Left ventricle myocardium inferior (tissue), 1 donor: ENCODE data around the gene PPP6R2. TPM values are rescaled to one million over a fixed set of nuclear protein-coding genes. Genes with fewer than 3 reads are reported as not detected.

Experiments used
- DNase-seq: peaks from one replicate; pipeline ENCODE4 v3.0.0-alpha.2; 2020
- H3K27ac ChIP-seq: fragments of 200-600 bp; replicated peaks from 2 replicates; pipeline ENCODE4 v1.8.0; 2021
- H3K27me3 ChIP-seq: fragments of 200-600 bp; 2 replicates; pipeline ENCODE4 v1.8.0; 2021; ENCODE audit warnings: low read depth
- H3K36me3 ChIP-seq: fragments of 200-600 bp; 2 replicates; pipeline ENCODE4 v1.8.0; 2021
- H3K4me1 ChIP-seq: fragments of 200-600 bp; 2 replicates; pipeline ENCODE4 v1.8.0; 2021
- H3K4me3 ChIP-seq: fragments of 200-600 bp; 2 replicates; pipeline ENCODE4 v1.8.0; 2021; ENCODE audit warnings: mild to moderate bottlenecking, moderate library complexity
- H3K9me3 ChIP-seq: fragments of 200-600 bp; replicated peaks from 2 replicates; pipeline ENCODE4 v1.8.0; 2021
- intact Hi-C: fragments of 100-400 bp; cut with micrococcal nuclease; formaldehyde crosslinking; loops from one replicate; pipeline ENCODE4 v1.11.0; 2022
- total RNA-seq: library from RNA; stranded (reverse); fragmentation: NEBNext Ultra II Directional; extraction: Animal tissue kit (Norgen Biotek cat#: 25700); gene quantifications from one replicate; pipeline ENCODE4 v1.2.1, GENCODE V29; 2021
- TF ChIP-seq, protein P1 (sequence below): fragments of 200-600 bp; IDR thresholded peaks from 2 replicates; pipeline ENCODE4 v1.8.0; 2021; ENCODE audit warnings: antibody characterized with exemption, mild to moderate bottlenecking, borderline replicate concordance
- donor health status: DM: no; HTN: yes; CAD: no; lungs with severe emphysema.

The PPP6R2 gene
- total RNA-seq, 1 donor from 2014 or later: 38.6 TPM

DNA sequence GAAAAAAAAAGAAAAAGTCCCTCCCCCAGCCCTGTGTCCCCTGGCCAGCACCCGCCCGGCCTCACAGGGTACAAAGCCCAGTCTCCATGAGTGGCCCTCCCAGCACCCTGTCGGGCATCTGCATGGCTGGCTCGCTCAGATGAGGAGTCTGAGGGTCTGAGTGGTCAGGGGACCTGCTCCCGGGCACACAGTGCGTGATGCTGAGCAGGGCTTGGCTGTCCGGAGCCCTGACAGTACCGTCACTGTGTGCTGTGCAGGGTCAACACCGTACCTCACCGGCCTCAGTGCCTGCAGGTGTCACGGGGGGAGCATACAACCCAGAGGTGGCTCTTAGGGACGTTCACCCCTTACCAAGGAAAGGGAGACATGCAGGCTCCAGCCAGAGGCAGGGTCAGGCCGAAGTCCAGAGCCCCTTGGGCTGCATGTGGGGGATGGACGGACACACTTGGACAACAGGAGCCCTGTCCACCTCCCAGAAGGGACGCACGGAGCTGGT, 32.1 kb upstream of the PPP6R2 start:
- TF ChIP-seq, protein P1, sequence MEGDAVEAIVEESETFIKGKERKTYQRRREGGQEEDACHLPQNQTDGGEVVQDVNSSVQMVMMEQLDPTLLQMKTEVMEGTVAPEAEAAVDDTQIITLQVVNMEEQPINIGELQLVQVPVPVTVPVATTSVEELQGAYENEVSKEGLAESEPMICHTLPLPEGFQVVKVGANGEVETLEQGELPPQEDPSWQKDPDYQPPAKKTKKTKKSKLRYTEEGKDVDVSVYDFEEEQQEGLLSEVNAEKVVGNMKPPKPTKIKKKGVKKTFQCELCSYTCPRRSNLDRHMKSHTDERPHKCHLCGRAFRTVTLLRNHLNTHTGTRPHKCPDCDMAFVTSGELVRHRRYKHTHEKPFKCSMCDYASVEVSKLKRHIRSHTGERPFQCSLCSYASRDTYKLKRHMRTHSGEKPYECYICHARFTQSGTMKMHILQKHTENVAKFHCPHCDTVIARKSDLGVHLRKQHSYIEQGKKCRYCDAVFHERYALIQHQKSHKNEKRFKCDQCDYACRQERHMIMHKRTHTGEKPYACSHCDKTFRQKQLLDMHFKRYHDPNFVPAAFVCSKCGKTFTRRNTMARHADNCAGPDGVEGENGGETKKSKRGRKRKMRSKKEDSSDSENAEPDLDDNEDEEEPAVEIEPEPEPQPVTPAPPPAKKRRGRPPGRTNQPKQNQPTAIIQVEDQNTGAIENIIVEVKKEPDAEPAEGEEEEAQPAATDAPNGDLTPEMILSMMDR: no peak
- H3K4me1 ChIP-seq: peaks cover 47% of the 10 kb centered on the region
- H3K27me3 ChIP-seq: no peaks in the 10 kb centered on the region
- DNase-seq: no peak
- H3K36me3 ChIP-seq: no peaks in the 10 kb centered on the region
- intact Hi-C loops: no loop called here
- H3K9me3 ChIP-seq: no peaks in the 10 kb centered on the region
- no peak overlapping the region for H3K27ac ChIP-seq
- H3K4me3 ChIP-seq: no peak overlapping the region

DNA sequence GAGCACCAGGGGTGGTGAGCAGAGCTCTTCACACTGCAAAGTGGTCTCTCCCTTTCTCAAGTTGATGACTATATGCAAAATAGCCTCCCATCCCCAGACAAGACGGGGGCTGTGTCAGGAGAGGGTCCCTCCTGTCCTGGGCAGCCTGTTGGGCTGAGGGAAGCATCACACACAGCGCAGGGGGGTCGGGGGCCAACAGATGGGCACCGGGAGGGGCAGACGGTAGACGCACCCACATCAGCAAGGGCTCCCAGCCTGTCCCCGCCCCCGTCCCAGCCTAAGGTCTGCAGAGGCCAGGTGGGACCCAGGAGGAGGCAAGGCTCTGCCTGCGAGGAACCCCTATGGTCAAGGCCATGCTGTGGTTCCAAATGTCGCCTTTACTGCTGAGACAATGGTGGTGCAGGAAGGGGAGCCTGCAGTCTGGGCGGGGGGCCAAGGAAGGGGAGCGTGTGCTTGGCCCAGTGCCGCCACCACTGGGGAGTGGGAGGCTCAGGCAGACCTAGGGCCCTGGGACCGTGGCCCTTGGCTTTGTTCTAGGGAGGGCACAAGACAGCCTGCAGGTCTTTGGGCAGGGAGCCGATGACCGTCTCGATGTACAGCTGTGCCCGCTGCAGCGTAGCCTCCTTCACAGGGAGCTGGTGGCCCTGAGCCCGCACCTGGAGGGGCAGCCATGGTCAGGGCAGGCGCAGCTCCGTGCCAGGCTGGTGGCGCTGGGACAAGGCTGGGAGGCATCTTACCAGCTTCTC, 31.3 kb upstream of the PPP6R2 start:
- Histone ChIP-seq H3K27me3 (no peaks in the 10 kb centered on the region), H3K4me3 (no peak overlapping the region), H3K36me3 (no peaks in the 10 kb centered on the region), H3K27ac (no peak overlapping the region), H3K4me1 (peaks cover 39% of the 10 kb centered on the region), H3K9me3 (no peaks in the 10 kb centered on the region)
- DNase-seq: no peak
- intact Hi-C loops: no loop called here
- TF ChIP-seq, protein P1: no peak

GRCh38 chr22:50312371-50312770, 30.8 kb upstream of the PPP6R2 start:
- TF ChIP-seq, protein P1: no peak
- Histone ChIP-seq H3K4me3 (no peak overlapping the region), H3K27me3 (no peaks in the 10 kb centered on the region), H3K9me3 (no peaks in the 10 kb centered on the region), H3K27ac (no peak overlapping the region), H3K36me3 (no peaks in the 10 kb centered on the region), H3K4me1 (peaks cover 35% of the 10 kb centered on the region)
- DNase-seq: no peak
- intact Hi-C loops: no loop called here

DNA sequence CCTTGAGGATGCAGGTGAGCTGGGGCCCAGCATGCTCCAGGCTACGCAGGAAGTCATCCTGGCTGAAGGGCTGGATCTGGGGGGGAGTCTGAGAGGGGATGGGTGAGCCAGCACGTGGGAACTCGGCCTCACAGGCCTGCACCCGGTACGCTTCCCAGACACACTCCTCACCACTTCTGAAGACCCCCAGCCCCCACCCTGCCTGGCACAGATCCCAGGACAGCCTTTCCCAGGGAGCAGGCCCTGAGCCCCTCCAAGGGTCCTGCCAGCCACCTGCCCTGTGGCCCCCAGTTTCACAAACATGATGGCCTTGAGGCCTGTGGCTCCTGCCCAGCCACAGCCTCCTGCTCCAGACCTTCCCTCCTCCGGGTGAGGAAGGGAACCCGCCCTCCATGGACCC, 30.1 kb upstream of the PPP6R2 start:
- no peak overlapping the region for H3K4me3 ChIP-seq

GRCh38 chr22:50313600-50313999, 29.5 kb upstream of the PPP6R2 start:
- no peak overlapping the region for H3K4me3 ChIP-seq
- H3K9me3 ChIP-seq: no peaks in the 10 kb centered on the region
- intact Hi-C loops: no loop called here
- H3K27ac ChIP-seq: no peak overlapping the region
- DNase-seq: no peak
- H3K36me3 ChIP-seq: no peaks in the 10 kb centered on the region
- no peaks in the 10 kb centered on the region for H3K27me3 ChIP-seq
- TF ChIP-seq, protein P1: no peak
- peaks cover 25% of the 10 kb centered on the region for H3K4me1 ChIP-seq

More for the DNA sequence above, 30.1 kb upstream of the PPP6R2 start:
- Histone ChIP-seq H3K27ac (no peak overlapping the region), H3K4me1 (peaks cover 31% of the 10 kb centered on the region), H3K9me3 (no peaks in the 10 kb centered on the region), H3K36me3 (no peaks in the 10 kb centered on the region), H3K27me3 (no peaks in the 10 kb centered on the region)
- intact Hi-C loops: no loop called here
- no peak for DNase-seq
- TF ChIP-seq, protein P1: no peak
